Activated T-cell treated with anti-CD3 and anti-CD28 coated beads for 1 hour (primary cell): ENCODE data around the gene HOXC9.

Experiments
- DNase-seq: peaks from one replicate; pipeline ENCODE4 v3.0.0-alpha.2; 2020; ENCODE audit warnings: low read depth

Gene HOXC9

DNA sequence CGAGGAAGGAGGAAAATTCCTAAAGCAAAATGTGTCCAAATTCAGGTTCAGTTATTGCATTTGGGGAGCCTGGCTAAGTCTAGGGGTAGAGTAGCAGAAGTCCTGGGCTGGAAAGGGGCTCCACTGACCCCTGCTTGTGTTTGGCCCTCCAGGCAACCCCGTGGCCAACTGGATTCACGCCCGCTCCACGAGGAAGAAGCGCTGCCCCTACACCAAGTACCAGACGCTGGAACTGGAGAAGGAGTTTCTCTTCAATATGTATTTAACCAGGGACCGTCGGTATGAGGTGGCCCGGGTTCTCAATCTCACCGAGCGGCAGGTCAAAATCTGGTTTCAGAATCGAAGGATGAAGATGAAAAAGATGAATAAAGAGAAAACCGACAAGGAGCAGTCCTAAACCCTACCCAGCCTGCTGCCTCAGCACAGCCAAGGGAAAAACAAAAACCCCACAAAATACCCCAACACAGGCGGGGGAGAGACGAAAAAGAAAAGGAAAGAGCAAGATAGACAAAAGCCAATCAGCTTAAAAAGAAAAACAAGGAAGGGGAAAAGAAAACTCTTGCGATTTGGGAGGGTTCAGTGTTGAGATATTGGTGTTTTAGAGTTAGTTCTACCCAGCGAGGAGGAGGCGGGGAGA lies 2.4 kb downstream of the HOXC9 start:
- no peak for DNase-seq

DNA sequence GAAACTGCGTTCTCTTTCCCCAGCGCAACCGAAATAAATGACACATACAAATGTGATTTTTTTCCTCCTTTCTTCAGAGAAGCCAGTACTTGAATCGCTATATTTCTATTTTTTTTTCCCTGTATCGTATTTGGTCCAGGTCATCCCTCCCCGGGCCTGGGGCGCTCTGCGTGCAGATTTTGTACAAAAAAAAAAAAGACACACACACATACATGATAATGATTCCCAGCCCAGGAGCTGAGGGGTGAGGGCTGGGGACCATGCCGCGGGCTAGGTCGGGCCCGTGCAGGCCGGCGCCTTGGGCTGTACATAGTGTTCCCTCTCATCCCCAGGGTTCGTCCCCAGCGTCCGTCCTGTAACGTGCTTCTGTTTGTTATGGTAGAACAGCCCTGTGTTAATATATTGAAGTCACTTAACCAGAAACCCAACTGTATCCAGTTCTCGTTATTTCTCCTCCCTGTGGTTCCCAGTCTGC lies 3.0 kb downstream of the HOXC9 start:
- DNase-seq: no peak

DNA sequence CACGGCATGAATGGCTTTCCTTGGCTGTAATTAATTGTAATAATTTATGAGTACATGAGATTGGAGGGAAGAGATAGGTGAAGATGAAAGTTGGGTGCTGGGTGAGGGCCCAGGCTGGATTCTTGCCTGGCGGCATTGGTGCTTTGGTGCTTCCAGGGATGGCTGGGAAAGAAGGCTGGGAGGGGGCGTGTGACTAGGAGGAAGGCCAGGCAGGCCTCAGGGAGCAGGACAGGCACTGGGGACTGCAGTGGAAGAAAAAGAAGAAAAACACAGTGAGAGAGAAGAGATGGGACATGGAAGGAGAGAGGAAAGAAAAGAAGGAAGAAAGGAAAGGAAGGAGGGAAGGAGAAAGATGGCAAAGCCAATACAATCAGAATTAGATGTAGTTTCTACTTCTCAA lies 3.7 kb downstream of the HOXC9 start:
- DNase-seq: no peak

DNA sequence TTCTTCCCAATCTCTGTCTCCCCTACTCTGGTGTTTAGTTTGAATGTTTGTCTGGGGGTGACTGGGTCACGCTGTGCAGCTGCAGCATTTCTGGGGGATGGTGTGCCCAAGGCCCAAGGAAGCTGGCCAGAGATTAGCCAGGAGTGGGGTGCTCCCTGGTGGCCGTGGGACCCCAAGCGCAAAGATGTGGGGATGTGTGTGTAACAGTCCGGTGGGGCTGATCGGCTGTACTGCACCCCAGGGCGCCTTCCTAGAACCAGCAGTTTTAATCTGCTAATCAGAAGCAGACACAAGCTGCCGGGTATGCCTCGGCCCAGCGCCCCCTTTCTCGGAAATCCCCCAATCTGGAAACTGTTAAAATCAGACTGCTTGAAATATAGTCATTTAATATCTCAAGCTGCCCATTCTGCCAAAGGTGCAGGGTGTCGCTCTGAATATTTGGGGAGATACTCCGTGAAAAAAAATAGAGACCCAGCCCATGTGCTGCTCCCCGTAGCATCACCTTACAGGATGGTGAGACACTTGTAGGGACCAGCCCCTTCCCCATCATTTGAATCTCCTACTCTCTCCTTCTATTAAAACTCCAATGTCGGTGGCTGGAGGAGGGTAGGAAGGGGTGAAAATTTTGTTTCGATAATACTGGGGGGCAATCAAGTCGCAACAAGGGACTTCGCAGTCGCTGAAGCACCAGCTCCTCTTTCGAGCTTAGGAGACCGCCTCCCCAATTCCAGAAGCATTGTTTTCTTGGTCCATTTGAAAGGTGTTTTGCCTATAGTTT lies 4.3 kb downstream of the HOXC9 start:
- DNase-seq: no peak

DNA sequence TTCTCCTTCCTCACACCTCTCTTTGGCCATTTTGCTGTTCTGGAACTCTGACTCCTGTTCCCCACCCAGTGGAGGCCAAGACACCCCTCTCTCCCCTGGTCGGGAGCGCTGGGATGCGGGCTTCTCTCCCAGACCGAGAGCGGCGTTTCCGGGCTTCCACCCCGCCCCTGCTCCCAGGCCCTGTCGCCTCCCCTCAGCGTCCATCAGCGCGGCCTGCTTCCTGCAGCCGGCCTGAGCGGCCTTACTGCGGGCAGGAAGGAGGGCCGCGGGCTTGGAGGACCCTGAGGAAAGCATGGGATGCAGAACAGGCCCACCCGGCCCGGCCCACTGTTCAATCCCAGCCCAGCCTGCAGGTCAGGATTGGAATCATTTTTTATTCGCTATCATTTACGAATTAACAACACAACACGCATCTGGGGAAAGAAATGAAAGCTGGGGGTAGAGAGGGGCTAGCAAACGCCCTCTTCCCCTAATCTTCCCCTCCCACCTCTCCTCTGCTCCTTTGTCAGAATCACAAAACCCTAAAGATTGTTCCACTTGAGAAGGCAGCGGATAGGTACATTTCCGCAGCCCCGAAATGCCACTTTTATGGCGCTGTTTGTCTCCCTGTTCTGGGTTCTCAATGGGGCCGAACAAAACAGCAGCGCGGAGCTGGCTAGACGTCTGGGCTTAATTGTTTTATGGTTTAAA lies 5.0 kb downstream of the HOXC9 start:
- DNase-seq: no peak

DNA sequence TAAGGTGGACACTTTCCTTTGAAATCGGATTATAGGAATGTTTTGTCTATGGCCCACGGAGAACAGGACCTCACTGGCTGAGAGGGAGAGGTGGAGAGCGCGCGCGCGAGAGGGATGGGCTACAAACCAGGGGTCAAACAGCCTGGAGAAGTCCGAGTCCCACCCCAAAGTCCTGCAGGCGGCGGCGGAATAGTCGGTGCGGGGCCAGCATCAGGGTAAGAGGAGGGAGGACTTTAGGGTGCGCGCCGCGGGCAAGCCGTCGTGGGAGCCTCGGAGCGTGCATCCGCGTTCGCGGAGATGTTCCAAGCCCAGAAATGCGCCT lies 5.5 kb downstream of the HOXC9 start:
- DNase-seq: no peak

DNA sequence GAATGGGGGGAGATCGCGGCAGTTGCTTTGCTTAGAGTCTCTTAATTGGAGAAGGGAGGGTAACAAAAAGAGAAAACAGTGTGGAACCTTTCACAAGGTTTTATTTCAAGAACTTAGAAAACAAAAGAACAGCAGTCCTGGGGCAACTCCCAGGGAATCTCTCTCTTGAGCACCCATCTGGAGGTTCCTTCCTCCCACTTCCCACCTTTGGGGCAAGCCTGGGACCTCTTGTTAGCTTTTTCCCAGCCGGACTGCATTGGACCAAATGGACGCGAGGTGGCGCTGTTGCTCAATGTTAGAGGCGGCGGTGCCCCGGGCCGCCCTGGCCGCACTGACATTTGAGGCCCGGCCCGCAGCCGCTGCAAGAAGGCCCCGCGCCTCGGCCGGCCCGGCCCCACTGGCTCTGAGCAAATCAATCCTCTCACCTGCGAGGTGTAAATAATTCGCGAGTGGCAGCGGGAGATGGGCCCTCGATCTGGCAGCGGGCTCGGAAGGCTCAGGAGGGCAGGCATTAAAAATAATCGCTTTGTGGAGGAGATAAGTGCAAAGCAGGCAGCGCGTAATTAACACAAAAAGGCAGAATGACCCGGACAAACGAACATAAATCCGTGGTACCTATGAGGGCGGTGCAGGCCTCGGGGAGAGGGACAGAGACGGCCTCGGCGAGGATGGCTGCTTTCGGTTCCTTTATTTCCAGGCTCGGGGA lies 6.0 kb downstream of the HOXC9 start:
- DNase-seq: peak; percentile 87

DNA sequence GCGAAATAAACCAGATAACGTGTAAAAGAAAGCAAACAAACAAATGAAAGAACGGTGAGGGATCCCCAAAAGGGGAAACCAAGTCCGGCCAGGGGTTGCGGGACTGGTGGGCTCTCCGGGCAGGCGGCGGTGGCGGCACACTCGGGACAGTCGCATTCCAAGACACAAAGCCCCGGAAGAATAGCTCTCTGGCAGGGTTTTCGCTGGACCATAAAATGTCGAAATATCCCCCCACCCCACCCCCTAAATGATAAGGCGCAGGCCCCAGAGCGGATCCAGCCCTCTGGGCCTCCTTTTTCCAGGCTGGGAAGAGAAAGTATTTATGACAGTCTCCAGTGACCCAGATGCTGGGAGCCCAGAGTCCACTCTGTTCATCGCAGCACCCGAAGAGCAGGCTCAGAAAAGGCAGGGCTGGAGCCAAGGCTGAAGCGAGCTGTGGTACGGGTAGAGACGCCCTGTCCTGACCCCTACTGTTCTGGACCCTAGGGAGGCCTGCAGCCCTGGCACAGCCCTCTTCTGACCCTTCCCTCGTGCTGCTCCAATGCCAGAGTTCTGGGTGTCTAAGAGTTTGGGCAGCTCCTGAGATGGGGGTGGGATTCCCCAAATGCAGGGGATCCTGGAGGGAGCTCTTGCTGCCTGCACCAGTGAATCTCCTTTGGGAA lies 6.7 kb downstream of the HOXC9 start:
- DNase-seq: no peak

DNA sequence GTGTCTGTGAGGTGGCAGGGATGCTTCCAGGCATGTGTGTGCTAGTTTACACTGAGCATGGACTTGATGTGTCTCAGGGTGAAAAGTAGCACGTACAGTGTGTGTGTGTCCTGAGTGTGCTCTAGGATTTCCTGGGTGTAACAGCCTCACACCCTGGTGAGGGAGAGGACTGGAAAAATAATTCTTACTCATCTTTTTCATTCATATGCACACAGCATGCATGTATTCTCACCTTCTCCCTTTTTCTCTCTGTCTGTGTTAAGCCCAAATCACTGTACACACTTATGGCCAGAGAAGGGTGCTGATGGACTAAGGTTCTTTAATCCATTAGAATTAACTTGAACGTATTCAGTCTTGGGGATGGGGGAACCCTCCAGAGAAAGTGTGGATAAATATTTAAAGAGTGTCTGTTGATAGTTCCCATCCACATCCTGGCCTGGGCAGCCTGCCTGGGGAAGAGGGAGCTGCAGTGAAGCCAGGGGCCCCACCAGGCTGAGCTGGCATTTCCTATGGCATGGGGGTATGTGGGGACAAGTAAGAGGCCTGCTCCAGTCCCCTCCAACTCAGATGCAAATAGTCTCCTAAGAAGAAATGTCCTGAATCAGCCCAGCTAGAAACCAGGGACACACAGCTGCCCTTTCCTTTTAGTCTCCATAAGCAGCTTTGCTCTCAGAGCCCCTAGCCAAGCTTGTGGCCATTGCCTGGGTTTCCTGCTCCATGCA lies 7.7 kb downstream of the HOXC9 start:
- DNase-seq: no peak

DNA sequence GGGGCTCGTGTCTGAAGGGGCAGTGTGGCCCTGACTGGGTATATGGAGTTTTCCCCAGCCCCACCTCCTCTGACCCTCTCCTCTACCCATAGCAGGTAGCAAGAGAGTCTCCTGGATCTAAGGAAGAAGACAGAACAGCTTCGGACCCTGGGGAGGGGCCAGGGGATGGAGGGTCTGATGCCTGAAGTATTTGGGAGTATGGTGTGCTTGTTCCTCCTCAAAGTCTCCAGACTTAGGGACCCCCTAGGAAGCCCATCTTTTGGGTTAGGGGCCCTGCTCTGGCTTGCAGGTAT lies 8.2 kb downstream of the HOXC9 start:
- no peak for DNase-seq

DNA sequence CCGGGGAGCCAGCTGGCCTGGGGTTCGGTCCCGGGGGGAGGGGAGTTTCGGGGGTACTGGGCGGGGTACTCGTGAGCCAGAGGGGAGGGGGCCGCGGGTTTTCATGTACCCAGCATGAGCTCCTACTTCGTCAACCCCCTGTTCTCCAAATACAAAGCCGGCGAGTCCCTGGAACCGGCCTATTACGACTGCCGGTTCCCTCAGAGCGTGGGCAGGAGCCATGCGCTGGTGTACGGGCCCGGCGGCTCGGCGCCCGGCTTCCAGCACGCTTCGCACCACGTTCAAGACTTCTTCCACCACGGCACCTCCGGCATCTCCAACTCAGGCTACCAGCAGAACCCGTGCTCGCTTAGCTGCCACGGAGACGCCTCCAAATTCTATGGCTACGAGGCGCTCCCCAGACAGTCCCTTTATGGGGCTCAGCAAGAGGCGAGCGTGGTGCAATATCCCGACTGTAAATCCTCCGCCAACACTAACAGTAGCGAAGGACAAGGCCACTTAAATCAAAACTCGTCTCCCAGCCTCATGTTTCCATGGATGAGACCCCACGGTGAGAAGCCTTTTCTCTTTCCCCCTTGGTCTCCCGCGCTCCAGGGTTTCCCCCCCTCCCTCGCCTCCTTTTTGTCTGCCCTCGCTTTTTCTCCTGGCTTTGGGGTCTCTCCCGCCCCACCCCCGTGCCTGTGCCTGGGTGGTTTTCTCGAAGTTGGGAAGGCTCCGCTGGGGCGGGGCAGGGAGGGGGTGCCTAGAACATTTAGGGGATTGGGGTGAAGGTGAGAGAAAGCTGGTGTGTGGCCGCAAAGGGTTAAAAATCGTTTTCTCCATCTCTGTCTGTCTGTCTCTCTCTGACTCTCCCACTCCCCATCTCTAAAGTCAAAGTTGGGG lies 9.5 kb downstream of the HOXC9 start:
- DNase-seq: no peak

DNA sequence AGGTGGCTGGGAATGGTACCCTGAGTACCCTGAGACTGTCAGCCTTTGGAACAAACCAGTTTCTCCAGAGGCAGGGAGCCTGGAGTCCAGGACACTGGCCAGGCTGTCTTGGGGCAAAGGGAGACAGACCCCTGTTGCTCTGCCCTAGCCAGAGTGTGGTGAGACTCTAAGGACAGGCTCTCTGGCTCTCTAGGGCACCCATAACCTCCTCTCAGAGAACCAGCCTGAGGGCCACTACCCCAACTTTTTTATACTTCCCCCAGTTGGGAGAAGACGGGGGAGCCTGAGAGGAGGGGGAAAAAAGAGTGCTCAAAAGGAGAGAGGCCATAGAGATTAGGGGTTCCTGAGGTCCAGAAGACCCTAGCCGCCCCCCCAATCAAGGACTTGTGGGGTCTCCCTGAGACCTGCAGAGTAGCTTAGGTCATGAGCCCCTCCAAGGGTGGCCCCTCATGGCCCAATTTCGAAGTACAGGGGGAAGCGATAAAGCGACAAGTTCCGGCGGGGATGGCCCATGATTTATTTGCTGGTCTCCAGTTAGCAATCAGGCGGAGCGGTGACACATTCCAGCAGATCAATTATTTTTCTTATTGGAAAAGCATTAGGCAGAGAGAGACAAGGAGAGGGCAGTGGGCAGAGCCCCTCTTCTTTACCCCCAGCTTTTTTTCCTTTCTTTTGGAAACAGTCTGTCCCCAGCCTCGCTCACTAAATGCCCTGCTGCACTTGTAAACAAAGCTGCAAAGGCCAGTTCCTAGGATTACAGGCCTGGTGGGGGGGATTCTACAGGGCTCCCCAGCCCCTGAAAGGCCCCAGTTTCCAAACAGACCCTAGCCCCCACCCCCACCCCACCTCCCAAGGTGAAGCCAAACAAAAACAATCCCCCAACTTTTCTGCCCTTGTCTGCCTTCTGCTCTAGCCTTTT lies 10.4 kb downstream of the HOXC9 start:
- no peak for DNase-seq

DNA sequence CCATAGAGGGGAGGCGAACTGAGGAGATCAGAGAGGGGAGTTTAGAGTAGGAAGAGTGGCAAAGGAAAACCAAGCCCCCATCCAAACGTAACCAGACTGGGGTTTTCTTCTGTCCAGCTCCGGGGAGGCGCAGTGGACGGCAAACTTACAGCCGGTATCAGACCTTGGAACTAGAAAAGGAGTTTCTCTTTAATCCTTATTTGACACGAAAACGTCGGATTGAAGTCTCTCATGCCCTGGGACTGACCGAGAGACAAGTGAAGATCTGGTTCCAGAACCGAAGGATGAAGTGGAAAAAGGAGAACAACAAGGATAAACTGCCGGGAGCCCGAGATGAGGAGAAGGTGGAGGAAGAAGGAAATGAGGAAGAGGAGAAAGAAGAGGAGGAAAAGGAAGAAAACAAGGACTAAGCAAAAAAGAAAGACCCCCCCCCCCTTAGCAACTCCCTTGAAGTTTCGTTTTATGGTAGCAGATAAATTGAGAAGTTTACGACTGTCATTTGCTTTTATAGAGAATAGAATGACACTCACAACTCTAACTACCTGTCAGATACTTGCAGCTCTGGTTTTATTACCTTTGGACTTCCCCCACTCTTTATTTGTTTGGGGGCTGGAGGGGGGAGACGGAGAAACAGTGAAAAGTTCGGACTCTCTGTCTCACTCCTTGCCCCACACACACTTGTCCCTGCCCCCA lies 11.2 kb downstream of the HOXC9 start:
- no peak for DNase-seq

DNA sequence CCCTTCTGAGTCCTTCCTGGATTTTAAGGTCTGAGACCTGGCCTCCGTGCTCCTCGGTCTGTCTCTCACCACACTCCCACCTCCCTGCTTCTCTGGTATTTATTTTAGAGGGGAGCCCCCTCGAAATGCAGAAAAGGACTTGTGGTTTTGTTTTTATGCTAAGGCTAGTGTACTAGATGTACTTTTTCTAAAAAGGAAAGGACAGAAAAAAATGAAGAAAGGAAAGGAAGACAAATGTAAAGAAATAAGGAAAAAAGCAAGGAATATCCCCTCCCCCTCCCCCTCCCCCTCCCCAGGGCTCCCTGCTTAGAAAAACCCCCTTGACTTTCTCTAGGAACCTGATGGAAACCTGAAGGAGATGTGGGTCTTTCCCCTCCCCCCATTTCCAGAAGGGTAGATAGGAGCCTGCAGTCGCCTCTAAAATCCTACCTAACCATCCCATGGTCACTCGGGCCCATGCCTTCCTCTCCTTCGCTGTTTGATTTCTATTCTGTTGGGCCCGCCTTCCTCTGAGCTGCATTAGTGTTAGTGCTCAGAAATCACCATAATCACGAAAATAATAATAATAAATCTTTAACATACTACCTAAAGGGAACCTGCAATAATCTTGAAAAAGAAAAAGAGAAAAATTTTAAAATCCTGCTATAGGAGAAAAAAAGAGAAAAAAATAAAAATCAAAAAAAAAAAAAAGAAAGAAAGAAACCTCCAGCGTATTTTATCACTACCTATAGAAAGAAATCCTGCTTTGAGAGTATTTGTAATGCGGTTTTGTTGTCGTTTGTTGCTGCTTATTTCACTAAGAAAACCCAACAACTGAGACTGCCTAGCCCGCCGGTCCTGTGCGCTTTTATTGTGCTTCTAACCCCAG lies 11.9 kb downstream of the HOXC9 start:
- DNase-seq: no peak

DNA sequence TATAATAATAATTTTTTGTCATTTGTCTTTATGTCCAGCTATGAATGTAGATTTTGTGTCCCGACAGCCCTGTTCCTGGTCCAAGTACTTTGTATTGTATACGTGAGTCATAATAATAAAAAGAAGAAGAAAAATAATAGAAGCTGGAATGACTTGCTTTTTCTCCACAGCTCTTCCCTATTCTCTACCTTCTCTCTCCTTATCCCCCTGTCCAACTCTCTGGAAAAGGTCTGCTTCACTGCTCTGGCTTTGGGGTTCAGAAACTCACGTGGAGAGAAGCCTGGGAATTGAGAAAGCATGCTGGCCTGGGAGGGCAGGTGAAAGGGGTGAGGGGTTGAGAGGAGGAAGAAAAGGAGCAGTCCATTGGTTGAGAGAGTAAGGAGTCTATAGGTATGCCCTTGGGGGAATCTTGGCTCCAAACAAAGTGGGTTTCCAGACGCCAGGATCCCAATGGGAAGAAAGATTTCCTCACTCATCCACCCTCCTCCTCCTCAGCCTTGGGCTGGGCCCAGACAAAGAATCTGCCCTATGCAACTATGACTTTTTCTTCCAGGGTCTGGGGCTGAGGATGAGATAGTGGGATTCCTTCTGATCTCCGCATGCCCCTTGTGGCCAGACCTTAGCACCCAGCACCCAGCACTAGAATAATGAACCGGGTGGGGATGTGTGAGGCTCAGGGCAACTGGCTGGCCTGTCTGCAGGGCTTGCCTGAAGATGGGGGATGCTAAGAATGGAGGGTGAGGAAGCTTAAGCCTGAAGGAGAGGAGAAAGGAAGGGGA lies 12.9 kb downstream of the HOXC9 start:
- DNase-seq: no peak

DNA sequence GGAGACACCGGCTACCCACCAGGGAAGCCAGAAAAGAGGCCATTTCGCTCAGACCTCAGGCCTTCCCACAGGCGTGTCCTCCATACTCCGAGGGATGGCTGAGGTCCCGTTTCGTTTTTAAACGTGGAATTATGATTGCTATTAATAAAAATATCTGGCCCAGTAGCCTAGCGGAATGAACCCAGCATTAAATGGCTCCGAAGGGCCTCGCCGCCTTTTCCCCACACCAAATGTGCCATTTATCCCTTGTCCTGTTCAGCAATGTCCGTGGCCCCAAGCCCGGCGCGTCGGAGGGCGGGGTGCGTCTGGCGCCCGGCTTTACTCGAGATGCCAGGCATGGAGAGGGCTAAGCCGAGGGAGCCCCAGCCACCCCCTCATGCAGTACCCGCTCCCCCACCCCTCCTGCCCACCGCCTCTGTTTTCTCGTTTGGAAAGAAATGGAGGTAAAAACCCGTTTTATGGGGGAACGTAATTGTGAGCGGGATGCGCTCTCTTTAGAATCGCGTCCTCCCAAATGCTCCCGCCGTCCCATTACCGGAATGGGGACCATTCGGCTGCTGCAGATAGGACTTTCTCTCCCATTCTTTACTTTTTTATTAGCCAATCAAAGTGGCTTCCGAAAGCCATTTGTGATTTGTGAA lies 14.5 kb downstream of the HOXC9 start:
- DNase-seq: no peak
